ENCODE results near the gene TMEM117. TPM values are rescaled to one million over a fixed set of nuclear protein-coding genes. Genes with fewer than 3 reads are reported as not detected.

Gene TMEM117
- total RNA-seq, 1 donor from 2014 or later: 35.3 TPM

DNA sequence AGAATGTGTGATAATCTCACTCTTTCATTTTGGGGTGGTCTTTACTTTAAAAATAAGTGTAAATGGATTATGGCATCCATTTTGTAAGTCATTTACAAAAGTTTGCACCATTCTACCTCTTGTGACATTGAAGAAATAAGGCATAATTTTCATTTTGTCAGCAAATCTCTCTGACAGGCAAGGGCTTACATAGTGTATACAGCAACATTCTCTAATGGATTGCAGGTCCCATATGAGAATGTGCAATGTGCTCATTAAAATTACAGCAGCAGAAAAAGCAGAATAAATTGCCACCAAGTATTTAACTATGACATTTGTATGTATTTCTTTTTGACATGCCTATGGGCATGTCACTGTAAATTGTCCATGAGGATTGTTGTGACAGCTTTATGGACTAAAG lies 223.6 kb downstream of the TMEM117 start:
- no peaks in the 10 kb centered on the region for H3K9me3 Mint-ChIP-seq
- TF ChIP-seq, protein P1, sequence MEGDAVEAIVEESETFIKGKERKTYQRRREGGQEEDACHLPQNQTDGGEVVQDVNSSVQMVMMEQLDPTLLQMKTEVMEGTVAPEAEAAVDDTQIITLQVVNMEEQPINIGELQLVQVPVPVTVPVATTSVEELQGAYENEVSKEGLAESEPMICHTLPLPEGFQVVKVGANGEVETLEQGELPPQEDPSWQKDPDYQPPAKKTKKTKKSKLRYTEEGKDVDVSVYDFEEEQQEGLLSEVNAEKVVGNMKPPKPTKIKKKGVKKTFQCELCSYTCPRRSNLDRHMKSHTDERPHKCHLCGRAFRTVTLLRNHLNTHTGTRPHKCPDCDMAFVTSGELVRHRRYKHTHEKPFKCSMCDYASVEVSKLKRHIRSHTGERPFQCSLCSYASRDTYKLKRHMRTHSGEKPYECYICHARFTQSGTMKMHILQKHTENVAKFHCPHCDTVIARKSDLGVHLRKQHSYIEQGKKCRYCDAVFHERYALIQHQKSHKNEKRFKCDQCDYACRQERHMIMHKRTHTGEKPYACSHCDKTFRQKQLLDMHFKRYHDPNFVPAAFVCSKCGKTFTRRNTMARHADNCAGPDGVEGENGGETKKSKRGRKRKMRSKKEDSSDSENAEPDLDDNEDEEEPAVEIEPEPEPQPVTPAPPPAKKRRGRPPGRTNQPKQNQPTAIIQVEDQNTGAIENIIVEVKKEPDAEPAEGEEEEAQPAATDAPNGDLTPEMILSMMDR (IDR thresholded peaks at IDR 0.05; ENCODE audit: unreplicated experiment): no peak
- H3K4me3 Mint-ChIP-seq: no peak overlapping the region
- H3K36me3 Mint-ChIP-seq: no peaks in the 10 kb centered on the region
- no peaks in the 10 kb centered on the region for H3K27me3 Mint-ChIP-seq (ENCODE audit: low read depth)
- H3K27ac Mint-ChIP-seq: no peak overlapping the region
- H3K4me1 Mint-ChIP-seq: peaks cover 12% of the 10 kb centered on the region
- DNase-seq (ENCODE audit: low spot score in 2 of 2, unreplicated experiment in 2 of 2): no peak

DNA sequence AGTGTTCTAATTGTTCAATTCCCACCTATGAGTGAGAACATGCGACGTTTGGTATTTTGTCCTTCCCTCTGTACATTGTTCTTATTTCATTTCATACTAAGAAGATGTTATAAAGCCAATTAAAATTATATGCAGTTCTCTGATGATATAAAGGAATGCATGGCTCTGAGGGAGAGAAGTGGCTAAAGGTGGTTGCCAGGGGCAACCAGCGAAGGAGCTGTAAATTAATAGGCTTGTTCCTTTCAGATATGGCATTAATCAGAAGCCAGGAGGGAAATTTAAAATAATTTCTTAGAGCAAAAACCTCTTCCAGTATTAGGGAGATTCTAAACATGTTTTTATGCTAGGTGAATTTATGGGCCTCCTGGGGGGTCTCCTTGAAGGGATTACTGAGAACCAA lies 227.8 kb downstream of the TMEM117 start:
- TF ChIP-seq, protein P1 (IDR thresholded peaks at IDR 0.05; ENCODE audit: unreplicated experiment): no peak
- Mint-ChIP-seq H3K27ac (no peak overlapping the region), H3K4me1 (peaks cover 10% of the 10 kb centered on the region), H3K27me3 (ENCODE audit: low read depth) (no peaks in the 10 kb centered on the region), H3K36me3 (no peaks in the 10 kb centered on the region), H3K4me3 (no peak overlapping the region), H3K9me3 (peaks cover 5% of the 10 kb centered on the region)
- DNase-seq (ENCODE audit: low spot score in 2 of 2, unreplicated experiment in 2 of 2): no peak

DNA sequence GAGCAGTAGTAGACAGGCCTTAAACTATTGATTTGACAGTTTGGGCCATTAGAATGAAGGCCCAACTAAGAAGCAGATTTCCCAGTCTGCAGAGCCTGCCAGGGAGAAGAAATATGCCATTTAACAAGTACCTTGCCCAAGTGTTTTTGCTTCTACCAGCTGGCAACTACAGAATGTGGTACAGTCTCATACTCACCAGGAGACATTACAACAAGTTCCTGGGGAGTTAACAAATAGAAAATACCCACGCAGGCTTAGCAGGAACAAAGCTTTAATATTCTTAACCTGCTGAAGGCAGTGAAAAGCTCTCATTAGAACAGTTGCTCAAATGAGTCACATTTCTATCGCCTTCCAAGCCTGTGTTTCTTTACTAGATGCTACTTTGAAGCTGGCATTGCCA lies 241.0 kb downstream of the TMEM117 start:
- DNase-seq (ENCODE audit: low spot score in 2 of 2, unreplicated experiment in 2 of 2): no peak
- Mint-ChIP-seq H3K27me3 (ENCODE audit: low read depth) (no peaks in the 10 kb centered on the region), H3K36me3 (peaks cover 6% of the 10 kb centered on the region), H3K9me3 (no peaks in the 10 kb centered on the region), H3K4me3 (no peak overlapping the region), H3K27ac (peak overlapping the region; percentile 12), H3K4me1 (peaks cover 14% of the 10 kb centered on the region)
- TF ChIP-seq, protein P1 (IDR thresholded peaks at IDR 0.05; ENCODE audit: unreplicated experiment): no peak

DNA sequence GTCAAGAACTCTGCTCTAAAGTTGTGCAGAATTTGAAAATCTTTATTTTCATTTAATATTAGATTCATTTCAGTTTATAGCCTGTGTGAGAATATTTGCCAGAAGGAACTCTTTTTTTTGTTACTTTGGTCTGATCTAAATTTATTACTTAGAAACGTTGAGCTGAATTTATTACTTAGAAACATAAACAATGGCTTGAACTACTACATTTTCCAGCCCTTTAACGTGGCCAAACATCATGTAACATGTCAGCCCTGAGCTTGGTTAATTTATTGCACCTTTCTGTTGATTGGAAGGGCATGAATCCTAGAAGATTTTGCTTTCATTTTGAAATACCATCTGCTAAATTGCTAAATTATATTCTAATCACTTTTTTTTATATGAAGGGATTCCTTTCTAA lies 241.4 kb downstream of the TMEM117 start:
- Mint-ChIP-seq H3K27me3 (ENCODE audit: low read depth) (no peaks in the 10 kb centered on the region), H3K4me1 (peaks cover 14% of the 10 kb centered on the region), H3K36me3 (peaks cover 6% of the 10 kb centered on the region), H3K9me3 (no peaks in the 10 kb centered on the region), H3K27ac (no peak overlapping the region), H3K4me3 (no peak overlapping the region)
- DNase-seq (ENCODE audit: low spot score in 2 of 2, unreplicated experiment in 2 of 2): no peak
- TF ChIP-seq, protein P1 (IDR thresholded peaks at IDR 0.05; ENCODE audit: unreplicated experiment): no peak

DNA sequence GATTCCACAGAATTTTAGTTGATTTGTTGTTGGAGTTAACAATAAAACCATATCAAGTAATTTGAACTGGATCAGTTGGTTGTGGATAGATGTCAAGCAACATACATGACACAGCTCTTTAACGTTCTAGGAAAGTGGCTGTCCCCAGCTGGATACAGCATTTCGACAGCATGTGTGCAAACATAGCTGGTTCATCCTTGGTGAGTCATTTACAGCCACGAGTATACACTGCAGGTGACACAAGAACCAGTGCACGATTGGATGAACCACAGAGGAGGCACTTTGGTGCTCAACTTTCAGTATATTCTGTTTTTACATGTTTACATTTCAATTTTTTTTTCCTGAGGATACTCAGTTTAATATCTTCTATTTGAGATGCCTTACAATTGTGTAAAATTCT lies 242.4 kb downstream of the TMEM117 start:
- Mint-ChIP-seq H3K4me3 (no peak overlapping the region), H3K36me3 (peaks cover 6% of the 10 kb centered on the region), H3K27ac (no peak overlapping the region), H3K27me3 (ENCODE audit: low read depth) (no peaks in the 10 kb centered on the region), H3K9me3 (no peaks in the 10 kb centered on the region), H3K4me1 (peaks cover 14% of the 10 kb centered on the region)
- TF ChIP-seq, protein P1 (IDR thresholded peaks at IDR 0.05; ENCODE audit: unreplicated experiment): no peak
- no peak for DNase-seq (ENCODE audit: low spot score in 2 of 2, unreplicated experiment in 2 of 2)

DNA sequence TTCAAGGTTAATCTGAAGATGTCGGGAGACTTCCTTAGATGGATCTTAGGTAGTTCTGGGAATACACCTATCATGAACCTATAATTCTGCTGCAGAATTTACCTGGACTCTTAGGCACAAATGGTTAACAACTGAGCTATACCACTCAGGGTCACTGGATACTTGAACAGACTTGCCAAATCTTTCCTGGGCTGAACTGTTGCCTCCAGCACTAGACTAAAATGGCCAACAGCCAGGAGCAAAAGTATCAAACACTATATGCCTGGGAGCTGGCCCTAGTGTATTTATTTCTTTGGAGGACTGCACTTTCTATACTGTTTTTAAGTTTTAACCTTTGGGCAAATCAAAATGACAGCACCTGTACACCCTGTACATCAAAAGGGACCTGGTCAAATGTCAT lies 252.8 kb downstream of the TMEM117 start:
- no peak overlapping the region for H3K27ac Mint-ChIP-seq
- TF ChIP-seq, protein P1 (IDR thresholded peaks at IDR 0.05; ENCODE audit: unreplicated experiment): no peak

More for the DNA sequence above, 252.8 kb downstream of the TMEM117 start:
- H3K27me3 Mint-ChIP-seq (ENCODE audit: low read depth): no peaks in the 10 kb centered on the region
- H3K9me3 Mint-ChIP-seq: peaks cover 6% of the 10 kb centered on the region
- no peaks in the 10 kb centered on the region for H3K4me1 Mint-ChIP-seq
- no peak for DNase-seq (ENCODE audit: low spot score in 2 of 2, unreplicated experiment in 2 of 2)
- no peak overlapping the region for H3K4me3 Mint-ChIP-seq
- peaks cover 9% of the 10 kb centered on the region for H3K36me3 Mint-ChIP-seq
